ENCODE data around the gene DGKI. TPM values are rescaled to one million over a fixed set of nuclear protein-coding genes. Genes with fewer than 3 reads are reported as not detected.

The DGKI gene
- total RNA-seq, 1 experiment from 2014 or later, result 0.39 TPM

DNA sequence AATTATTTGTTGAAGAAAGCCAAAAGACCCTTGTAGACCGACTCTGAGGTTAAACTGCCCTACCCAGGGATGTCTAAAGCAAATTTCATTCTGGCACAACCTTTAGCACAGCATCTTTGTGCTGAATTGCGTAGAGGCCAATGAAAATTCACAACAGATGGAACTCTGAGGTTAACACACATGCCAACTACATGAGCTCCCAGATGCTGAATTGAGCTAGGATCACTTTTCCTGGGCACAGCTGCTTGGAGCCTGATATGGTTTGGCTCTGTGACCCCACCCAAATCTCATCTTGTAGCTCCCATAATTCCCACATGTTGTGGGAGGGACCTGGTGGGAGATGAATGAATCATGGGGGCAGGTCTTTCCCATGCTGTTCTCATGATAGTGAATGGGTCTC is 345.2 kb downstream of the DGKI start:
- H3K36me3 ChIP-seq (ENCODE audit: insufficient read depth, low read length, poor library complexity, severe bottlenecking), result no peaks in the 10 kb centered on the region
- DNase-seq (ENCODE audit: low spot score), result no peak
- H3K27me3 ChIP-seq (replicated peaks; ENCODE audit: insufficient read depth, low read depth, low read length, poor library complexity), result no peaks in the 10 kb centered on the region
- no TSS peak for BruUV-seq (replicated peaks)
- no peak overlapping the region for H3K4me3 ChIP-seq (ENCODE audit: low read depth, low read length, poor library complexity, severe bottlenecking)
- intact Hi-C loops (cut with micrococcal nuclease; ENCODE audit: unreplicated experiment), result no loop called here
- POLR2A ChIA-PET (ENCODE audit: low non-redundant PET), result no interaction called here
- TF ChIP-seq, protein P1, sequence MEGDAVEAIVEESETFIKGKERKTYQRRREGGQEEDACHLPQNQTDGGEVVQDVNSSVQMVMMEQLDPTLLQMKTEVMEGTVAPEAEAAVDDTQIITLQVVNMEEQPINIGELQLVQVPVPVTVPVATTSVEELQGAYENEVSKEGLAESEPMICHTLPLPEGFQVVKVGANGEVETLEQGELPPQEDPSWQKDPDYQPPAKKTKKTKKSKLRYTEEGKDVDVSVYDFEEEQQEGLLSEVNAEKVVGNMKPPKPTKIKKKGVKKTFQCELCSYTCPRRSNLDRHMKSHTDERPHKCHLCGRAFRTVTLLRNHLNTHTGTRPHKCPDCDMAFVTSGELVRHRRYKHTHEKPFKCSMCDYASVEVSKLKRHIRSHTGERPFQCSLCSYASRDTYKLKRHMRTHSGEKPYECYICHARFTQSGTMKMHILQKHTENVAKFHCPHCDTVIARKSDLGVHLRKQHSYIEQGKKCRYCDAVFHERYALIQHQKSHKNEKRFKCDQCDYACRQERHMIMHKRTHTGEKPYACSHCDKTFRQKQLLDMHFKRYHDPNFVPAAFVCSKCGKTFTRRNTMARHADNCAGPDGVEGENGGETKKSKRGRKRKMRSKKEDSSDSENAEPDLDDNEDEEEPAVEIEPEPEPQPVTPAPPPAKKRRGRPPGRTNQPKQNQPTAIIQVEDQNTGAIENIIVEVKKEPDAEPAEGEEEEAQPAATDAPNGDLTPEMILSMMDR (conservative IDR thresholded peaks at IDR 0.05; ENCODE audit: low read depth, low read length), result no peak
- no peak for TF ChIP-seq EZH2 (IDR thresholded peaks at IDR 0.05; ENCODE audit: borderline replicate concordance, low read depth, low read length, poor library complexity, severe bottlenecking)
- no peak overlapping the region for H3K27ac ChIP-seq (ENCODE audit: low read depth, low read length, poor library complexity, severe bottlenecking)
- H3K9me3 ChIP-seq (ENCODE audit: low read depth, low read length, poor library complexity, severe bottlenecking), result no peaks in the 10 kb centered on the region
- no peaks in the 10 kb centered on the region for H3K4me1 ChIP-seq (ENCODE audit: insufficient read depth, low read length, poor library complexity, severe bottlenecking)
- CTCF ChIA-PET, result no interaction called here

DNA sequence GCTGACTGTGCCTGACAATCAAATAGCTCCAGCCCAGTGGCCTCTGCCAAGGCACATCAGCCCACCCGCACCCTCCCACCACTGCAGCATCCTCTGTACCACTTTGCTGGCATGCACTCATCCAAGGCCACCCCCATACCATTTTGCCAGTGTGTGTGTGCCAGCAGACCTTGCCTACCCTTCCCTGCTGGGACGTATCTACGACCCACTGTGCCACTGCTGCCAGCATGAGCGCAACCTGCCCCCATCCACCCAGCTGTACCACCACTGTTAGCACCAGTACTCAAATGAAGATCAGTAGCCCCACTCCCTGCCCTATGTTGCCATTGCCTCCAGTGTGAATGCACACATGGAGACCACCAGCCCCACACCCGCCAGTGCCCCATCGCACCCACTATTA is 353.9 kb downstream of the DGKI start:
- CTCF ChIA-PET, result no interaction called here
- Histone ChIP-seq H3K4me1 (ENCODE audit: insufficient read depth, low read length, poor library complexity, severe bottlenecking) (no peaks in the 10 kb centered on the region), H3K9me3 (ENCODE audit: low read depth, low read length, poor library complexity, severe bottlenecking) (no peaks in the 10 kb centered on the region), H3K36me3 (ENCODE audit: insufficient read depth, low read length, poor library complexity, severe bottlenecking) (no peaks in the 10 kb centered on the region), H3K27me3 (replicated peaks; ENCODE audit: insufficient read depth, low read depth, low read length, poor library complexity) (peaks cover 4% of the 10 kb centered on the region), H3K27ac (ENCODE audit: low read depth, low read length, poor library complexity, severe bottlenecking) (no peak overlapping the region), H3K4me3 (ENCODE audit: low read depth, low read length, poor library complexity, severe bottlenecking) (no peak overlapping the region)
- no TSS peak for BruUV-seq (replicated peaks)
- TF ChIP-seq EZH2 (IDR thresholded peaks at IDR 0.05; ENCODE audit: borderline replicate concordance, low read depth, low read length, poor library complexity, severe bottlenecking), result no peak
- TF ChIP-seq, protein P1 (conservative IDR thresholded peaks at IDR 0.05; ENCODE audit: low read depth, low read length), result no peak
- intact Hi-C loops (cut with micrococcal nuclease; ENCODE audit: unreplicated experiment), result no loop called here
- DNase-seq (ENCODE audit: low spot score), result no peak
- POLR2A ChIA-PET (ENCODE audit: low non-redundant PET), result no interaction called here

- Histone ChIP-seq H3K36me3 (ENCODE audit: insufficient read depth, low read length, poor library complexity, severe bottlenecking) (no peaks in the 10 kb centered on the region), H3K27me3 (replicated peaks; ENCODE audit: insufficient read depth, low read depth, low read length, poor library complexity) (peaks cover 4% of the 10 kb centered on the region), H3K4me1 (ENCODE audit: insufficient read depth, low read length, poor library complexity, severe bottlenecking) (no peaks in the 10 kb centered on the region), H3K9me3 (ENCODE audit: low read depth, low read length, poor library complexity, severe bottlenecking) (no peaks in the 10 kb centered on the region), H3K27ac (ENCODE audit: low read depth, low read length, poor library complexity, severe bottlenecking) (no peak overlapping the region), H3K4me3 (ENCODE audit: low read depth, low read length, poor library complexity, severe bottlenecking) (no peak overlapping the region)
- TF ChIP-seq, protein P1 (conservative IDR thresholded peaks at IDR 0.05; ENCODE audit: low read depth, low read length), result no peak
- TF ChIP-seq EZH2 (IDR thresholded peaks at IDR 0.05; ENCODE audit: borderline replicate concordance, low read depth, low read length, poor library complexity, severe bottlenecking), result no peak
- no peak for DNase-seq (ENCODE audit: low spot score)
- intact Hi-C loops (cut with micrococcal nuclease; ENCODE audit: unreplicated experiment), result no loop called here
- POLR2A ChIA-PET (ENCODE audit: low non-redundant PET), result no interaction called here
- no TSS peak for BruUV-seq (replicated peaks)
- CTCF ChIA-PET, result no interaction called here
These were observed 356.9 kb downstream of the DGKI start for GRCh38 chr7:137489880-137490279.
